VCaP (cell line): Measurements from ENCODE around the gene SYT1.

Source experiments
- H3K27ac ChIP-seq: fragments of 450-650 bp; 2 replicates; pipeline ENCODE4 v1.5.1; 2017
- CTCF ChIP-seq: fragments of 450-650 bp; conservative IDR thresholded peaks from 2 replicates; pipeline ENCODE4 v1.5.1; 2017; ENCODE audit warnings: mild to moderate bottlenecking, moderate library complexity

The SYT1 gene

GRCh38 chr12:79299447-79300198 lies 435.0 kb downstream of the SYT1 start:
- H3K27ac ChIP-seq = no peak overlapping the region
- TF ChIP-seq CTCF = no peak

DNA sequence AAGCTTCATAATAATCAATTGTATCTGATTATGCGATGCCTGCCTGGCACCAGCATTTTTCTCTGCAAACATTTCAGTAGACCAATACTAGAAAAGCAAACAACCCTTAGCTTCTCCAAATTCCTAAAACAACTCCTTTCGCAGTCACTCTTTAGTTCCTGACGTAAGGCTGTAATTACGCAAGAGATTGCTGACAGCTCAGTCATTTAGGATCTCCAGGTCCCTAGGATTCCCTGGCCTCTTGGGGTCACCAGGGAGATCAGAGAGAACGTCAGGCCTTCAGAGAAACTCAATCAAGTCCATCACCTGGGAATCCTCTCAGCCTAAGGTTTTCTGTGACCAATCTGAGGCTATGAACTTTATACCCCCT lies 435.6 kb downstream of the SYT1 start:
- TF ChIP-seq CTCF = no peak
- H3K27ac ChIP-seq = no peak overlapping the region

GRCh38 chr12:79301181-79301580 lies 436.6 kb downstream of the SYT1 start:
- TF ChIP-seq CTCF = no peak

DNA sequence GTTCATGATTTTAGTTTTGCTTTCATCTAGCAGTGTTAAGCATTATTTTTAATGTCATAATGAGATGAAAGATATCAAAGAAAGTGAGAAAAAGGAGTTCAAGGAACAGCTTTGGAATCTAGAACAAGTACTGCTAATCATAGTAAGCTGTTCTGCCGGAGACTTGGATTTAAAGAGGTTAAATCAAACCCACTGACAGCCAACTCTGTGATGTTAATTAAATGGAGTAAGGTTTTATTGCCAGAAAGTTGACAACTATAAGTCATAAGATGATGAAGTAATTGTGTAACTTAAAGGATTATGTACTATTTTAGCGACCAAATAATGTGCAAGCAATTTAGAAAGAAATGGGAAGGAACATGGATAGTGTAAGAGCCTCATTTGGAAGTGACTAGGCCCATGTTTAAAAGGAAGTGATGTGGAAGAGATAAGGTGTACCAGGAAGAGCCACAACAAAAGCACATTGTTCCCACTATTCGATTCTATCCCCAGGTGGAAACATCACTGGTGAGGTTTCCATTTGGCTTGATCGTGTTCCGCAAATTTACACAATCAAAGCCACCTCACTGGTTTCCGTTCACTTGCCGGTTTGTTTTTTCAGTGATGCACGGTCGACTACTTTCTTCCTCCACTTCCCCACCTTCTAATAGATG lies 437.7 kb downstream of the SYT1 start:
- no peak for TF ChIP-seq CTCF
- H3K27ac ChIP-seq = no peak overlapping the region

More at GRCh38 chr12:79301181-79301580, 436.6 kb downstream of the SYT1 start:
- H3K27ac ChIP-seq = no peak overlapping the region

DNA sequence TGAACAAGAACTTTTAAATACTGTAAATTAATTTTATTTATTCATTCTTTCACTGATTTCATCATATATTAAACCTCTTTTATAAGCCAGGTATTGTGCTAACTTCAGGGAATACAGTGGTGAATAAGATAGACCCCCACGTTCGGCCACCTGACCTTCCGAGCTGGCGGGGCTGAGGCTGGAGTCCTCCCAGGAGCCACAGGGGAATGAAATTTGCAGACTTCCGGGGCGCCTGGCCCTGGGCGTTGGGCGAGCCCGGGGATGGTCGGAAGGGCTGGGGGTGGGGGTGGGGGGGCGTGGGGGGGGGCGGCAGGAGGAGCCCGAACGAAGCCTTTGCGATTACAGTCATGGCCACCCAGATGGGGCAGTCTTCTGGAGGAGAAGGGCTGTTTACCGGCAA lies 442.8 kb downstream of the SYT1 start:
- H3K27ac ChIP-seq = no peak overlapping the region

GRCh38 chr12:79309039-79309438 lies 444.5 kb downstream of the SYT1 start:
- no peak for TF ChIP-seq CTCF

More for the DNA sequence above, 442.8 kb downstream of the SYT1 start:
- TF ChIP-seq CTCF = no peak

DNA sequence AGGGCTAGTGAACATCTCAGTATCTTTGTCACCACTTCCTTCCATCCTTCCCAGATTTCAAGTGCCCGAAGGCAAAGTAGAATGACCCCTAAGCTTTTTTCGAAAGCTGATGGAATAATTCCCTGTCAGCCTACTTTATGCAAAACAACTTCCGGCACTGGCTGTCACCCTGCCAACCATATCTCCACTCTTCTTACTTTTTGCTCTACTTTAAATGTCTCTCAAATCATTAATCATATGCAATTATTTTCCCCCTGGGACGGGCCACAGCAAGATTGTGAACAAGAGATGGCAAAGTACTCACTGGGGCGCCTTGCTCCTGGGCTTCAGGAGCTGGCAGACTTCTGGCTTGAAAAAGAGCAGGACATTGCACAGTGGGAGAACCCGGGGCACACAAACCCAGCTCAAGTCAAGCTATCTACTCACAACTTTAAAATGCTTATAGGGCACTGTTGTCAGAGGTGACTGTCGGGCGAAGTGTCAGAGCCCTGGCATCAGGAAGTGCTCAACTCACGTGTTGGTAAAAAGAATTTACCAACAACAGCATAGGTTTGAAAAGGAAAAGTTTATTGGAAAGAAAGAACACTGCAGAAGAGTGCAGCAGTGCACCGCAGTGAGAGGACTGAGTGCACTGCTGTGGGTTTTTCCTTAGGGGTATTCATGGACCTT lies 452.7 kb downstream of the SYT1 start:
- no peak overlapping the region for H3K27ac ChIP-seq
- no peak for TF ChIP-seq CTCF

More at GRCh38 chr12:79309039-79309438, 444.5 kb downstream of the SYT1 start:
- H3K27ac ChIP-seq = peak overlapping the region; percentile 11; the same call in 1 of the 2 replicates
